ENCODE data around the gene PRKN. TPM values are rescaled to one million over a fixed set of nuclear protein-coding genes. Genes with fewer than 3 reads are reported as not detected.
A peak's percentile ranks its signal among the peaks of the same experiment; 100 is the strongest.

The PRKN gene
- total RNA-seq, 1 donor from 2014 or later, result 2.6 TPM

GRCh38 chr6:161401587-161402309 lies 1325.8 kb downstream of the PRKN start:
- Histone ChIP-seq H3K9me3 (peaks cover 6 to 14% of the 10 kb centered on the region in 2 donors), H3K4me1 (no peaks in the 10 kb centered on the region), H3K36me3 (no peaks in the 10 kb centered on the region), H3K4me3 (no peak overlapping the region), H3K27me3 (no peaks in the 10 kb centered on the region), H3K27ac (no peak overlapping the region)
- DNase-seq (ENCODE audit: low spot score in 2 of 2), result no peak
- intact Hi-C loops (cut with DNase I), result no loop called here
- TF ChIP-seq CTCF (IDR thresholded peaks at IDR 0.05), result no peak

DNA sequence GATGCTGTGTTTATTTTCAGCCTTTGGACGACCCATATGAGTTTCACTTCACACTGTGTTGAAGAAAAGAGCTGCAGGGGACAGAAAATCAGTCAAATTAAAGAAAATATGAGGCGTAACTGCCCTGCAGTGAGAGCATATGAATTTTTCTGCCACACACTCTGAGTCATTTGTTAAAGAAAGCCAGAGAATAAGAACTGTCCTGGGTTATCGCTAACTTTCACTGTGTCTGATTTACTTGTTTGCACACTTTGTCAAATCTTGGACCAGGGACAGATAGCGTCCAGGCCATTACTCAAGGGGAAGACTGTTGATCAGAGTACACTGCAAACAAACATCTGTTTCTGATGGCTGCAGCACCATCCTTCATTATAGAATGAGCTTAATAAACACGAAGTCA lies 1326.9 kb downstream of the PRKN start:
- no peaks in the 10 kb centered on the region for H3K27me3 ChIP-seq
- intact Hi-C loops (cut with DNase I), result no loop called here
- no peak overlapping the region for H3K27ac ChIP-seq
- no peaks in the 10 kb centered on the region for H3K36me3 ChIP-seq
- H3K9me3 ChIP-seq, result peaks cover 6 to 14% of the 10 kb centered on the region in 2 donors
- DNase-seq (ENCODE audit: low spot score in 2 of 2), result no peak
- no peak overlapping the region for H3K4me3 ChIP-seq
- H3K4me1 ChIP-seq, result no peaks in the 10 kb centered on the region
- TF ChIP-seq CTCF (IDR thresholded peaks at IDR 0.05), result no peak

GRCh38 chr6:161396539-161396938 lies 1331.0 kb downstream of the PRKN start:
- Histone ChIP-seq H3K27me3 (no peaks in the 10 kb centered on the region), H3K4me1 (no peaks in the 10 kb centered on the region), H3K27ac (no peak overlapping the region), H3K4me3 (no peak overlapping the region), H3K9me3 (peaks cover 5 to 6% of the 10 kb centered on the region in 2 donors), H3K36me3 (no peaks in the 10 kb centered on the region)
- TF ChIP-seq CTCF (IDR thresholded peaks at IDR 0.05), result no peak
- intact Hi-C loops (cut with DNase I), result no loop called here
- DNase-seq (ENCODE audit: low spot score in 2 of 2), result no peak

DNA sequence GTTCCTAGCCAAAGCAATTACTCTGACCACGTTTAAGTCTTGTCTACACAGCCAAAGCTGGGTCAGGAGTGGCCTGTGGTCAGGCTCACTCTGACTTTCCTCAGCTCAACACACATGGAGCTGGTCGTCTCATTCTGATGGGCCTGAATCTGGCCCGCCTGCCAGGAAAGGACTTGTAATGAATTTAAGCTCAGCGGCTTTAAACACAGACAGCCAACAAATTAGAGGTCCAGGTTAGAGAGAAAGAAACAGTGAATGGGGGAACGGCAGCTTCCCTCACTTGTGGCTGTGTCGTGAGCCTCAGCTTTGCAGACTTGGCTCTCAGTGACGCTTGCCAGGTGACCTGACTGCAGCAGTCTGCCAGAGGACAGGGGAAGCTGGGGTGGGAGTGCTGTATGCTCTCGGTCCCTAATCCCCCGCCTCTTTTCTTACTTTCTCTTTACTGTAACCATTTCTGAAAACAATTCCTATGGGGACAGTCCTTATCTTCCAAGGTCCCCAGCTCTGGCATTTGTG lies 1331.8 kb downstream of the PRKN start:
- intact Hi-C loops (cut with DNase I), result no loop called here
- no peak for DNase-seq (ENCODE audit: low spot score in 2 of 2)
- no peaks in the 10 kb centered on the region for H3K36me3 ChIP-seq
- no peak overlapping the region for H3K4me3 ChIP-seq
- no peak overlapping the region for H3K27ac ChIP-seq
- no peak for TF ChIP-seq CTCF (IDR thresholded peaks at IDR 0.05)
- peaks cover 5 to 6% of the 10 kb centered on the region in 2 donors for H3K9me3 ChIP-seq
- no peaks in the 10 kb centered on the region for H3K27me3 ChIP-seq
- H3K4me1 ChIP-seq, result no peaks in the 10 kb centered on the region

GRCh38 chr6:161394437-161394836 lies 1333.1 kb downstream of the PRKN start:
- intact Hi-C loops (cut with DNase I), result no loop called here
- Histone ChIP-seq H3K9me3 (peaks cover 5 to 6% of the 10 kb centered on the region in 2 donors), H3K27me3 (no peaks in the 10 kb centered on the region), H3K27ac (no peak overlapping the region), H3K4me1 (no peaks in the 10 kb centered on the region), H3K36me3 (no peaks in the 10 kb centered on the region), H3K4me3 (peak overlapping the region in 1 of 2 donors; percentile 17)
- no peak for TF ChIP-seq CTCF (IDR thresholded peaks at IDR 0.05)
- DNase-seq (ENCODE audit: low spot score in 2 of 2), result no peak
